ENCODE results near the gene MARK1.

DNA sequence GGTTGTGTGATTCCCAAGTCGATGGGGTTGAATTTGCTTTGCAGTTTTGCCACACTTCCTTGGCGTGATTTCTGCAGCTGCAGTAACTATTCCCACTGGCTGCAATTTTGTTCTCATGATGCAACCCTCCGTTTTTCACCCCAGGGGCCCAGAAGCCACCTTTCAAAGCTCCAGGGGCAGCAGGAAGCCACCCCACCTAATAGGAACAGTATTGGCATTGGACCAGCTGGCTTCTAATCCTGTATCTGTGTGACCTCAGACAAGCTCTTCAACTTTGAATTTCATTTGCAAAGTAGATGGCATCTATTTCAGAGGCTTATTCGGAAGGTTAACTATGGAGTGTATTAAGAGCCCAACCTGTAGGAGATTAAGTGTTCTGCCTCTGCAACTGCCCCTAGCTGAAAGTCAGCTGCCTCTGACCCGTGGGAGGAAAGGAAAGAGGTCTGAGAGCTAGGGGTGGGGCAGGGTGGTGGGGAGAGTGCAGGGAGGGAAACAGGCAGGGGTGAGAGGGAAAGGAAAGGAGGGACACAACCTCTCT is 174.9 kb downstream of the MARK1 start:
- no peak for TF ChIP-seq CTCF (conservative IDR thresholded peaks at IDR 0.05; ENCODE audit: low read depth, low read length)
- no peak for TF ChIP-seq MAZ (IDR thresholded peaks at IDR 0.05; ENCODE audit: borderline replicate concordance, low read depth, low read length)
- TF ChIP-seq MAFK (IDR thresholded peaks at IDR 0.05; ENCODE audit: low read depth, low read length), result no peak
